ENCODE data around the gene S100PBP. TPM values are rescaled to one million over a fixed set of nuclear protein-coding genes. Genes with fewer than 3 reads are reported as not detected.

The S100PBP gene
- total RNA-seq, 6 donors from 2014 or later: 20.8 to 85.9 (median 34.9) TPM

DNA sequence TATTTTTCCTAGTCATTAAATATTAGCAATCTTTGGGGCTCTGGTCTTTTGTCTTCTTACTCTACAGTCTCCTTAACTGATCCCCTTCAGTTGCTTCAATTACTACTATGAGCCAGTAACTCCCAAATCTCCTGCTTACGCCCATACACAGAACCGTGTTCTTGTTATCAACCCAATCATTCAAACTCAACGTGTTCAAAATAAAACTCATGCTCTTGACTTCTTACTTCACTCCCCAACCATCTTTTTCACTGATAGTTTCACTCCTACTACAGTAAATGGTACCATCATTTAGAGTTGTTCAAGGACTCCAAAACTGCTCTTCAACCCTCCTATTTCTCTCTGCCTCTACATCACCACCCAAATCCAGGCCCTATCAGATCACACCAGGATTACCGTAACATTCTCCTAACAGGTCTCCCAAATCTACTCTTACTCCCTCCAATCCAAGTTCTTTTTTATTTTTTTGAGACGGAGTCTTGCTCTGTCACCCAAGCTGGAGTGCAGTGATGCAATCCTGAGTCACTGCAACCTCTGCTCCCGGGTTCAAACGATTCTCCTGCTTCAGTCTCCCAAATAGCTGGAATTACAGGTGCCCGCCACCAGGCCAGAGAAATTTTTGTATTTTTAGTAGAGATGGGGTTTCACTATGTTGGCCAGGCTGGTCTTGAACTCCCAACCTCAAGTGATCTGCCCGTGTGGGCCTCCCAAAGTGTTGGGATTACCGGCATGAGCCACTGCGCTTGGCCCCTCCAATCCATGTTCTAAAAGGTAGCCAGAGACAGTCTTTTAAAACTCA, 3.3 kb upstream of the S100PBP start:
- DNase-seq (peak in 1 of 2 donors; percentile 45), ATAC-seq (ENCODE audit: low FRiP score in 2 of 2) (no peak)
- WGBS, 2 donors: 81 to 82% methylated on average over 11 of the region's 11 CpGs
- no peaks in the 10 kb centered on the region for H3K9me3 ChIP-seq
- no peak overlapping the region for H3K4me3 ChIP-seq
- H3K36me3 ChIP-seq: peaks cover 0 to 24% (median 13%) of the 10 kb centered on the region in 4 donors
- H3K27ac ChIP-seq: no peak overlapping the region
- H3K4me1 ChIP-seq: peaks cover 39 to 57% (median 41%) of the 10 kb centered on the region in 4 donors
- no peaks in the 10 kb centered on the region for H3K27me3 ChIP-seq
- no peak for TF ChIP-seq POLR2AphosphoS5 (IDR thresholded peaks at IDR 0.05)

DNA sequence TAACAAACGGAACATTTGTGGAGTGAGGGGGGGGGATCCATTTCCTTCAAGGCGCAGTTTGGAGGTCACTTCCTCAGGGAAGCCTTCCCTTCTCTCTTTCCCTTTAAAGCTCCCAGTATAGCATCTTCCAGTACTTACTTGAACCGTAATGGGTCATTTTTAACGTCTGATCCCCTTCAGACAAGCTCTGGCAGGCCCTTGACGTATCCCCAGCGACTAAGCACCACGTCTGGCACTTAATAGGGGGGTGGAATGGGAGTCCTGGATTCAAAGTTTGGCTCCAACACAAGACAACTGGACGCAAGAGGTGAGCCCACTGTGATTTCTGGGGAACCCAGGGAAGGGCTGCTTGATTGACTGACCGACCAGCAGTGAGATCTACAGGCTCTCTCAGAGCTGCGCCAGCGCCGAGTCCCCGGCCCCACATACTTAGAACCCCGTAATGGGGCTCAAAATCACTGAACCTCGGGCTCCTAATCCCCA, 736 bp upstream of the S100PBP start:
- DNase-seq (peak in 1 of 2 donors; percentile 25), ATAC-seq (ENCODE audit: low FRiP score in 2 of 2) (peak; percentile 12 to 16)
- 1 to 2% methylated on average over 7 to 15 of the region's 15 CpGs for WGBS, 2 donors
- no peaks in the 10 kb centered on the region for H3K27me3 ChIP-seq
- TF ChIP-seq POLR2A (IDR thresholded peaks at IDR 0.05) (no peak), EP300 (IDR thresholded peaks at IDR 0.05) (no peak), POLR2AphosphoS5 (IDR thresholded peaks at IDR 0.05) (no peak)
- TF ChIP-seq, protein P1, sequence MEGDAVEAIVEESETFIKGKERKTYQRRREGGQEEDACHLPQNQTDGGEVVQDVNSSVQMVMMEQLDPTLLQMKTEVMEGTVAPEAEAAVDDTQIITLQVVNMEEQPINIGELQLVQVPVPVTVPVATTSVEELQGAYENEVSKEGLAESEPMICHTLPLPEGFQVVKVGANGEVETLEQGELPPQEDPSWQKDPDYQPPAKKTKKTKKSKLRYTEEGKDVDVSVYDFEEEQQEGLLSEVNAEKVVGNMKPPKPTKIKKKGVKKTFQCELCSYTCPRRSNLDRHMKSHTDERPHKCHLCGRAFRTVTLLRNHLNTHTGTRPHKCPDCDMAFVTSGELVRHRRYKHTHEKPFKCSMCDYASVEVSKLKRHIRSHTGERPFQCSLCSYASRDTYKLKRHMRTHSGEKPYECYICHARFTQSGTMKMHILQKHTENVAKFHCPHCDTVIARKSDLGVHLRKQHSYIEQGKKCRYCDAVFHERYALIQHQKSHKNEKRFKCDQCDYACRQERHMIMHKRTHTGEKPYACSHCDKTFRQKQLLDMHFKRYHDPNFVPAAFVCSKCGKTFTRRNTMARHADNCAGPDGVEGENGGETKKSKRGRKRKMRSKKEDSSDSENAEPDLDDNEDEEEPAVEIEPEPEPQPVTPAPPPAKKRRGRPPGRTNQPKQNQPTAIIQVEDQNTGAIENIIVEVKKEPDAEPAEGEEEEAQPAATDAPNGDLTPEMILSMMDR (IDR thresholded peaks at IDR 0.05): no peak
- peak overlapping the region; percentile 63 to 93 (median 82) for H3K4me3 ChIP-seq
- peaks cover 40 to 63% (median 44%) of the 10 kb centered on the region in 4 donors for H3K4me1 ChIP-seq
- H3K36me3 ChIP-seq: peaks cover 0 to 4% (median 0%) of the 10 kb centered on the region in 4 donors
- peak overlapping the region; percentile 92 to 99 (median 96) for H3K27ac ChIP-seq
- no peaks in the 10 kb centered on the region for H3K9me3 ChIP-seq

DNA sequence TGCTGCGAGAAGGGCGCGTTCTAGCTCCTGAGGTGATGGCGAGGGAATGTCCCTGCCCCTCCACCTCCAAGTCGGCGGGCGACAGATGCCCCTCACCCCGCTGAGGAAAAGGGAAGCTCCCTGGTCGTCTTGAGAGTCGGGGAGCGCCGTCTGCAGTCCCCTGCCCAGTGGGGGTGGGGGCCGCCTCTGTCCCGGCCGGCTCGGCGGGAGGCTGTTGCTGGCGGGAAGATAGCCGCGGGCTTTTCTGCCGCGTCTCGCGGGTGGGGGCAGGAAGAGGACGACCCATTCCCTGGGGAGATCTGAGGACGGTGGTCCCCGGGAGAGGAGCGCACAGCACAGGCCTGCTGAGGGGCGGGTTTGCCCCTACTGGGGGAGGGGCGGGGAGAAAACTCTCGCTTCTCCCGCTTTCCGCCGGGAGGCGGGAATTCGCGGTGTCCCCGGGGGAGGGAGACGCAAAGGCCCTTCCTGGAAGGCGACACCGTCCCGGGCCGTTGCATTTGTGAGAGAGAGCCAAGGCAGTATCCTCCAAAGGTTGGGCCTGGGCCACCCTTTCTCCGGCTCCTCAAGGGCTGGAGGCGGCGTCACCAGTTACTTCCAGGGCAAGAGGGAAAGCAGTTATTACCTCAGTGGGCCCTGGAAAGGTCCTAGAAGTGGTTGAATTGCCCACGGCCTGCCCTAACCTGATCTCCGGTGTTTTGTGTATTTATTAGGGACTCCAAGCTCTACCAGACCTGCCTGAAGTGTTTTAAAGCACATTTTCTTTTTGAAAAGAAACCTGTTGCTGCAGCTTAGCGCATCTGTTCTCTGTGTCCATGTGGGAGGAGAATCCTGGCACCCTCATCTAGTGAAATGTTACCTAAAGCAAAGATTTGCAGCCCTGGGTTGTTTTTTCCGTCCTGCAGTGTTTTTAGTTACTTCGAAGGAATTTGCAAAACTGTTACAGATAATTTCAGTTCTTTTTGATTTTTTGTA, 648 bp downstream of the S100PBP start:
- peak; percentile 58 to 60 for ATAC-seq (ENCODE audit: low FRiP score in 2 of 2)
- DNase-seq: peak; percentile 78 to 90
- WGBS, 2 donors: 2 to 11% methylated on average over 5 to 43 of the region's 51 CpGs

DNA sequence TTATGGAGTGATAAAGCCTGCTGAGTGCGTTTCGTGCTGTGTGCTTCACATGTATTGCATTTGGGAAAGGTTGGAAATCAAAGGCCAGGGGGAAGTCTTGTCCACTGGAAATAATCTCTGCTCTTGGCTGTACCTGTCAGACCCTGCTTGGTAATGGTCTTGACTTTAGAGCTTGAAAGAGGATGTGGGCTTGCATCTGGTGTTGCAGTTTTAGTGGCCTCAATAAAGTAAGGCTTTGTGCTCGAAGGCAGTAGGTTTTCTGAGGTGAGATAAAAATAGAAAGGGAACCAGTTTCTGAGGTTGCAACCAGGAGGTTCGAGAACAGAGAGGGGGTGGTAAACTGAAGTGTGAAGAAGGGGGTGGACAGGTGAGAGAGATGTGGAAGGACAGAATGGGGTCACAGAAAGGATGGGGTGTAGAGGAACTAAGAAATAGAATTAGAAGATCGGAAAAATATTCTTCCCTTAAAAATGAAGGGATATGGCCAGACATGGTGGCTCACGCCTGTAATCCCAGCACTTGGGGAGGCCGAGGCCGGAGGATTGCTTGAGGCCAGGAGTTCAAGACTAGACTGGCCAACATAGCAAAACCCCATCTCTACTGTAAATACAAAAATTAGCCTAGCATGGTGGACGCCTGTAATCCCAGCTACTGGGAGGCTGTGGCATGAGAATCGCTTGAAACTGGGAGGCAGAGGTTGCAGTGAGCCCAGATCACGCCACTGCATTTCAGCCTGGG, 1.5 kb downstream of the S100PBP start:
- TF ChIP-seq POLR2A (IDR thresholded peaks at IDR 0.05) (no peak), POLR2AphosphoS5 (IDR thresholded peaks at IDR 0.05) (no peak), EP300 (IDR thresholded peaks at IDR 0.05) (no peak)
- TF ChIP-seq, protein P1 (IDR thresholded peaks at IDR 0.05): no peak
- Histone ChIP-seq H3K27me3 (no peaks in the 10 kb centered on the region), H3K36me3 (peaks cover 0 to 4% (median 0%) of the 10 kb centered on the region in 4 donors), H3K27ac (peak overlapping the region; percentile 92 to 99 (median 96)), H3K9me3 (no peaks in the 10 kb centered on the region), H3K4me3 (peak overlapping the region in 3 of 4 donors; percentile 63 to 93 (median 85)), H3K4me1 (peaks cover 33 to 44% (median 36%) of the 10 kb centered on the region in 4 donors)
- 69 to 71% methylated on average over 11 of the region's 11 CpGs for WGBS, 2 donors
- DNase-seq (no peak), ATAC-seq (ENCODE audit: low FRiP score in 2 of 2) (no peak)

More for the DNA sequence above, 648 bp downstream of the S100PBP start:
- Histone ChIP-seq H3K27me3 (no peaks in the 10 kb centered on the region), H3K27ac (peak overlapping the region; percentile 92 to 99 (median 96)), H3K36me3 (peaks cover 0 to 4% (median 0%) of the 10 kb centered on the region in 4 donors), H3K4me3 (peak overlapping the region; percentile 63 to 98 (median 89)), H3K4me1 (peaks cover 35 to 53% (median 40%) of the 10 kb centered on the region in 4 donors), H3K9me3 (no peaks in the 10 kb centered on the region)
- TF ChIP-seq POLR2A (IDR thresholded peaks at IDR 0.05) (no peak), EP300 (IDR thresholded peaks at IDR 0.05) (peak in 1 of 4 donors; percentile 7), POLR2AphosphoS5 (IDR thresholded peaks at IDR 0.05) (peak in 1 of 2 donors; percentile 38)
- TF ChIP-seq, protein P1 (IDR thresholded peaks at IDR 0.05): peak in 1 of 6 experiments; percentile 4
